ENCODE results near the gene NDUFAF8.
A peak's percentile ranks its signal among the peaks of the same experiment; 100 is the strongest.

Gene NDUFAF8

DNA sequence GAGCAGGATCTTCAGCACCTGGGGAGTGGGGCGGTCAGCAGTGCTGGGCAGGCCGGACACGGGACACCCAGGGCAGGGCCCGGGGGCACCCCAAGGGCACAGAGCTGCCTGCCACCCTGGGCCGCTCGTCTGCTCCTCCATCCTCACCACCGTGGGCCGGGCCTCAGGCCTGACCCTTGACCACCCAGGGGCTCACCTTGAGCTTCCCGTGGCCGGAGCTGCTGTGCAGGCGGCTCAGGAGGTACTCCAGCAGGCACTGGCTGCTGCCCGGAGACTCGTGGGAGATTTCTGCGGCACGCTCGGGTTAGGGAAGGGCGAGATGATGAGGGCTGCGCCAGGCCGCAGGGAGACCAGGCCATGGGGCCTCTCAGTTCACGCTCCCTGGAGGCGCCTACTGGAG, 2.3 kb upstream of the NDUFAF8 start:
- no peaks in the 10 kb centered on the region for H3K9me2 ChIP-seq (replicated peaks; ENCODE audit: control insufficient read depth, low read length)
- no peak for TF ChIP-seq EZH2phosphoT487 (IDR thresholded peaks at IDR 0.05; ENCODE audit: borderline replicate concordance, low read length)
- TF ChIP-seq, protein P1, sequence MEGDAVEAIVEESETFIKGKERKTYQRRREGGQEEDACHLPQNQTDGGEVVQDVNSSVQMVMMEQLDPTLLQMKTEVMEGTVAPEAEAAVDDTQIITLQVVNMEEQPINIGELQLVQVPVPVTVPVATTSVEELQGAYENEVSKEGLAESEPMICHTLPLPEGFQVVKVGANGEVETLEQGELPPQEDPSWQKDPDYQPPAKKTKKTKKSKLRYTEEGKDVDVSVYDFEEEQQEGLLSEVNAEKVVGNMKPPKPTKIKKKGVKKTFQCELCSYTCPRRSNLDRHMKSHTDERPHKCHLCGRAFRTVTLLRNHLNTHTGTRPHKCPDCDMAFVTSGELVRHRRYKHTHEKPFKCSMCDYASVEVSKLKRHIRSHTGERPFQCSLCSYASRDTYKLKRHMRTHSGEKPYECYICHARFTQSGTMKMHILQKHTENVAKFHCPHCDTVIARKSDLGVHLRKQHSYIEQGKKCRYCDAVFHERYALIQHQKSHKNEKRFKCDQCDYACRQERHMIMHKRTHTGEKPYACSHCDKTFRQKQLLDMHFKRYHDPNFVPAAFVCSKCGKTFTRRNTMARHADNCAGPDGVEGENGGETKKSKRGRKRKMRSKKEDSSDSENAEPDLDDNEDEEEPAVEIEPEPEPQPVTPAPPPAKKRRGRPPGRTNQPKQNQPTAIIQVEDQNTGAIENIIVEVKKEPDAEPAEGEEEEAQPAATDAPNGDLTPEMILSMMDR (IDR thresholded peaks at IDR 0.05; ENCODE audit: low read depth, low read length, poor library complexity, severe bottlenecking), result no peak
- peaks cover 31% of the 10 kb centered on the region for H3K36me3 ChIP-seq (ENCODE audit: control insufficient read depth, low read length)
- no peak overlapping the region; the same call in 1 of the 2 replicates for H3K4me2 ChIP-seq (ENCODE audit: low read length)
- no peaks in the 10 kb centered on the region for H3K27me3 ChIP-seq (ENCODE audit: control insufficient read depth, low read length)
- peaks cover 50% of the 10 kb centered on the region for H3K79me2 ChIP-seq (ENCODE audit: control insufficient read depth, low read length)
- peaks cover 28% of the 10 kb centered on the region for H3K4me1 ChIP-seq (ENCODE audit: control insufficient read depth, low read length)
- no peak overlapping the region for H3K27ac ChIP-seq (ENCODE audit: low read depth, low read length)
- no peaks in the 10 kb centered on the region for H3F3A ChIP-seq (ENCODE audit: control insufficient read depth, insufficient read depth)
- no peak overlapping the region for H3K4me3 ChIP-seq (ENCODE audit: low read length)
- no peaks in the 10 kb centered on the region for H3K9me3 ChIP-seq (ENCODE audit: control insufficient read depth, insufficient read depth, low read length)
- H4K20me1 ChIP-seq (ENCODE audit: control insufficient read depth, insufficient read depth, low read depth, low read length), result peaks cover 6% of the 10 kb centered on the region; the same call in 1 of the 2 replicates

DNA sequence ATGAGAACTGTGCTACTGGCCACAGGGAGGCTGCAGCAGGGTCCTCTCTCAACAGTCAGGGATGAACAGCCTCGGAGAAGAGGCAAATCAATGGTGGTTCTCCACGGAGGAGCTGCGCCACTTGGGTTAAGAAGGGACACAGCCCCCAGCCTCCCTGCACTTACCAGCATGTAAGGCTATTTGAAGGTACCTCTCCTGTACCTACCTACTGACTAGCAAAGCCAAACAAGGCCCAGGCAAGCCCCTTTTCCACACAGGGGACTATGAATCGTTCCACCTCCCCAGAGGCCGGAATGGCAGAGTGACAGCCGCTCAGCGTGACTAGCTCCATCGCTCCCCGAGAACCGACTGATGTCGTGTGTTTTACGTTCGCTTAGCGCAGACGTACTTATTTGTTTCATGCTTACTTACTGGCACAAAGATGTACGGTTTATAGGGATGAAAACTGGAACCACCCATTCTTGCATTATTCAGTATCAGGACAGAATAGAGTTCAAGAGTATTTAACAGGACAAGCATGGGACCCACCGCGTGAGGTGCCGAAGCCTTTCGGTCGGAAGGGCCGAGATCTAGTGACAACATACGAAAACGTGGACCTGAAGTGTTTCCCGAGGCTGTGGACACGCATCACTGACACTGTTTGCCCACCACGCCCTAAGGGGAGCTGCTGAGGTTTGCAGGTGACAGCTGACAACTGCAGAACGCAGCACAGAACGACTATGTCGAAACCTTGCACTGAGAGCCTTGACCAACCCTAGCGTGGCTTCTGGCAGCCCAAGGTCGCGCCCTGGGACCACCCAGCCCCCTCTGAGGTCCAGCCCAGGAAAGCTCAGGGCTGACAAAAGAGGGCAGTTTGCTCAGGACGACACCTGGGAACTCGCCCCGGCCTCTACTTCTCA, 1.3 kb upstream of the NDUFAF8 start:
- H3K9me2 ChIP-seq (replicated peaks; ENCODE audit: control insufficient read depth, low read length), result no peaks in the 10 kb centered on the region
- H3K79me2 ChIP-seq (ENCODE audit: control insufficient read depth, low read length), result peaks cover 56% of the 10 kb centered on the region

DNA sequence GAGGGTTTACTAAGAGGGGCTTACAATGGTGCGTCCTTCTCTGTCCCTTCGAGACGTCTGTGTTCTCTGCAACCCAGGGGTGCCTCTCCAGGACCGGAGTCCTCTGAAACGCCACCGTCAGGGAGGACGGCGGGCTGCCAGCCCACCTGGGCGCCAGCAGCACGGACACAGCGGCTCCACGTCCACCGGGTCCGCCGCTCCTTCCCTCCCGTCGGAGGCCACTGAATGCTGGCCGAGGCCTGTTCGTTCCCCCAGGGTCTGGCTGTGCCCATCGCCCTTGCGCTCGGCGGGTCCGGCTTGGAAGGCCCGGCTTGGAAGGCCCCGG, 666 bp upstream of the NDUFAF8 start:
- H3K79me2 ChIP-seq (ENCODE audit: control insufficient read depth, low read length), result peaks cover 56% of the 10 kb centered on the region
- no peak for TF ChIP-seq EZH2phosphoT487 (IDR thresholded peaks at IDR 0.05; ENCODE audit: borderline replicate concordance, low read length)
- TF ChIP-seq, protein P1 (IDR thresholded peaks at IDR 0.05; ENCODE audit: low read depth, low read length, poor library complexity, severe bottlenecking), result no peak
- H3K4me3 ChIP-seq (ENCODE audit: low read length), result peak overlapping the region; percentile 95
- H3K27ac ChIP-seq (ENCODE audit: low read depth, low read length), result no peak overlapping the region
- H3K9me3 ChIP-seq (ENCODE audit: control insufficient read depth, insufficient read depth, low read length), result no peaks in the 10 kb centered on the region
- no peaks in the 10 kb centered on the region for H3K27me3 ChIP-seq (ENCODE audit: control insufficient read depth, low read length)
- H3K4me2 ChIP-seq (ENCODE audit: low read length), result peak overlapping the region; percentile 96
- peaks cover 39% of the 10 kb centered on the region for H3K36me3 ChIP-seq (ENCODE audit: control insufficient read depth, low read length)
- H4K20me1 ChIP-seq (ENCODE audit: control insufficient read depth, insufficient read depth, low read depth, low read length), result peaks cover 11% of the 10 kb centered on the region; the same call in 1 of the 2 replicates
- H3K9me2 ChIP-seq (replicated peaks; ENCODE audit: control insufficient read depth, low read length), result no peaks in the 10 kb centered on the region
- H3F3A ChIP-seq (ENCODE audit: control insufficient read depth, insufficient read depth), result peaks cover 1% of the 10 kb centered on the region; the same call in 1 of the 2 replicates
- peaks cover 33% of the 10 kb centered on the region for H3K4me1 ChIP-seq (ENCODE audit: control insufficient read depth, low read length)

More for the DNA sequence above, 1.3 kb upstream of the NDUFAF8 start:
- Histone ChIP-seq H3K4me2 (ENCODE audit: low read length) (peak overlapping the region; percentile 96), H3K9me3 (ENCODE audit: control insufficient read depth, insufficient read depth, low read length) (no peaks in the 10 kb centered on the region), H3K4me1 (ENCODE audit: control insufficient read depth, low read length) (peaks cover 33% of the 10 kb centered on the region), H3K27me3 (ENCODE audit: control insufficient read depth, low read length) (no peaks in the 10 kb centered on the region), H4K20me1 (ENCODE audit: control insufficient read depth, insufficient read depth, low read depth, low read length) (peaks cover 11% of the 10 kb centered on the region; the same call in 1 of the 2 replicates), H3K27ac (ENCODE audit: low read depth, low read length) (no peak overlapping the region), H3F3A (ENCODE audit: control insufficient read depth, insufficient read depth) (no peaks in the 10 kb centered on the region; the same call in 1 of the 2 replicates), H3K4me3 (ENCODE audit: low read length) (peak overlapping the region; percentile 95), H3K36me3 (ENCODE audit: control insufficient read depth, low read length) (peaks cover 36% of the 10 kb centered on the region)
- TF ChIP-seq, protein P1 (IDR thresholded peaks at IDR 0.05; ENCODE audit: low read depth, low read length, poor library complexity, severe bottlenecking), result no peak
- no peak for TF ChIP-seq EZH2phosphoT487 (IDR thresholded peaks at IDR 0.05; ENCODE audit: borderline replicate concordance, low read length)

Measured in DOHH2 (cell line).